C4-2B (cell line): ENCODE measurements around the gene C3orf18.

Experiments used
- CTCF ChIP-seq: fragments of 450-650 bp; conservative IDR thresholded peaks from 2 replicates; pipeline ENCODE4 v1.5.1; 2017; ENCODE audit warnings: mild to moderate bottlenecking
- ZFX ChIP-seq: fragments of 450-650 bp; IDR thresholded peaks from 2 replicates; pipeline ENCODE4 v1.6.1; 2017

- TF ChIP-seq ZFX (no peak), CTCF (no peak)
Observed at GRCh38 chr3:50559702-50560101, 7.8 kb downstream of the C3orf18 start.
